GM12801 (cell line): ENCODE results near the gene NANP.

Experiments
- CTCF ChIP-seq: IDR thresholded peaks from one replicate; pipeline ENCODE4 v1.5.1; 2011; ENCODE audit warnings: control low read depth; ENCODE audit not compliant: insufficient read length; ENCODE audit errors: extremely low read depth

The NANP gene

GRCh38 chr20:25622450-25623224 lies 1.2 kb downstream of the NANP start:
- TF ChIP-seq CTCF = no peak

GRCh38 chr20:25622049-25622448 lies 1.8 kb downstream of the NANP start:
- no peak for TF ChIP-seq CTCF

- TF ChIP-seq CTCF = no peak
Observed at GRCh38 chr20:25619514-25619913, 4.3 kb downstream of the NANP start.

DNA sequence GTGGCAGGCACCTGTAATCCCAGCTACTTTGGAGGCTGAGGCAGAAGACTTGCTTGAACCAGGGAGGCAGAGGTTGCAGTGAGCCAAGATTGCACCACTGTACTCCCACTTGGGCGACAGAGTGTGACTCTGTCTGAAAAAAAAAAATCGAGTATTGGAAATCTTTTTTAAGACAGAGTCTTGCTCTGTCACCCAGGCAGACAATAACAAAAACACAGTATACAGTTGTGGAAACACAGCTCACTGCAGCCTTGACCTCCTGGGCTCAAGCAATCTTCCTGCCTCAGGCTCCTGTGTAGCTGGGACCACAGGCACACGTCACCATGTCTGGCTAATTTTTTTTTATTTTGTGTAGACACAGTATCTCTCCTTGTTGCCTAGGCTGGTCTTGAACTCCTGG lies 15.0 kb downstream of the NANP start:
- TF ChIP-seq CTCF = no peak

DNA sequence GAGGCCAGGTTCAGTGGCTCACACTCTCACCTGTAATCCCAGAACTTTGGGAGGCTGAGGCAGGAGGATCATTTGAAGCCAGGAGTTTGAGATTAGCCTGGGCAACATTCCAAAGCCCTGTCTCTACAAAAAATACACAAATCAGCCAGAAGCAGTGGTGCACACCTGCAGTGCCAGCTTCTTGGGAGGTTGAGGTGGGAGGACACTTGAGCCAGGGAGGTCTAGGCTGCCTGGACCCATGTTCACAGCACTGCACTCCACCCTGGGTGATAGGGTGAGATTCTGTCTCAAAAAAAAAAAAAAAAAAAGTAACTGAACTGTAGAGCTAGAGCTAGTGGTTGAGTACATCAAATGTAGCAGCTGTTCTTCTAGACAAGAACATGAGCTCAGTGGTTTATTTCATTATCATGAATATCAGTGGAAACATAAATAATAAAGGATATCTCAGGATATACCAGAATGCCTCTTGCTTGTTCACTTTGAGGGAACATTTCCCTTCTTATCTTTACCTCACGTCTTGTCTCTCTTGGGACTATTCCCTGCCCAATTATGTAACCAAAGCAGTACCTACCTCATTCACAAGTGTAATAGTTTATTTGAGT lies 17.6 kb downstream of the NANP start:
- no peak for TF ChIP-seq CTCF

- no peak for TF ChIP-seq CTCF
Observed at GRCh38 chr20:25605148-25605547, 18.7 kb downstream of the NANP start.

GRCh38 chr20:25604611-25605010 lies 19.2 kb downstream of the NANP start:
- TF ChIP-seq CTCF = no peak
